Stimulated activated CD8-positive, alpha-beta memory T cell treated with anti-CD3 and anti-CD28 coated beads, Interleukin-12 subunit alpha, Interleukin-12 subunit beta, amount 100 ng/mL, for 4 hours (primary cell): ENCODE measurements around the gene CDX1.

Source experiments
- DNase-seq: peaks from one replicate; pipeline ENCODE4 v3.0.0-alpha.2; 2020; ENCODE audit warnings: low read depth

CDX1 gene

GRCh38 chr5:150146862-150147601 lies 19.5 kb upstream of the CDX1 start:
- DNase-seq: no peak

DNA sequence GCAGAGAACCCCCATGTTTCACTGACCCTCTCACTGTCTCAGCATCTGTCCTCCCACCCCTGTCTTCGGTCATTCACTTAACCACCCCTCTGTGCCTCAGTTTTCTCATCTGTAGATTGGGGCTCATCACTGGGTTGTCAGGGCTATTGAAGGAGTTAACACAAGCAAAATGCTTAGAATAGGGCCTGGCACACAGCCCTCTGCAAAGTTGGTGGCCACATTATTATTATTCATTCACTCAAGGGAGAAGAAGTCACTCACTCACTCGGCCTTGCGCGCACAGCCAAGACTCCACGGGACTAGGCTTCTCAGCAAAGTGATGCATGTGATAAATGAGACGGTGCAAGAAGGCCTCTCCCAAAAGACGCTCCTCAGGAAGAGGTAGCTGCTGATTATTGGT lies 18.9 kb upstream of the CDX1 start:
- no peak for DNase-seq

GRCh38 chr5:150148117-150148927 lies 18.3 kb upstream of the CDX1 start:
- no peak for DNase-seq

GRCh38 chr5:150149618-150150017 lies 17.0 kb upstream of the CDX1 start:
- no peak for DNase-seq

GRCh38 chr5:150152636-150153462 lies 13.7 kb upstream of the CDX1 start:
- no peak for DNase-seq

GRCh38 chr5:150153483-150153882 lies 13.1 kb upstream of the CDX1 start:
- no peak for DNase-seq

DNA sequence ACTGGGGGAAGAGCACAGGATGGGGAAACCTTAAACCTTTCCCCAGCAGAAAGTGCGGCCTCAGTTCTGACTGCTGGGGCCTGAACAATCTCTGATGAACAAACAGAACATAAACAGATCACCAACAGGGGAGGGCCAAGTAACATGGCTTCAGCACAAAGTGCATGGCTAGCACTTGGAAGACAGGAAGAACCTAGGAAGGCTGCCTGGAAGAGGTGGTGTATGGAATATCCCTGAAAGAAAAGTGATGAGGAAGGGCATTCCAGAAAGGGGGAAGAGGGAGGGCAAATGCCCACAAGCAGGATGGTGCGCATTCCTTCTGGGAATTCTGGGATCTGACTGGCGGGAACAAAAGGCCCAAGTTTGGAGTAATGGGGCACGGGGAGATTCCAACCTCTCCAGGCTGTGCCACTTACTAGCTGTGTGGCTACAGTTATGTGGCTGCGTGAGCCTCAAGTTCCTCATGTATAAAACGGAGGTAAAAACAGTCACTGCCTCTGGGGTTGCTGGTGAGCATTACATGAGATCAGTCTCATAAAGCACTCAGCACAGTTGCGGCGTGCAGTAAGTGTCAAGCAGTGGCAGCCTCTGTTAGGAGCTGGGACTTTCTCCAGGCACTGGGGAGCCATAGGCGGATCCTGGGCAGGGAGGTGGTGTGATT lies 12.5 kb upstream of the CDX1 start:
- no peak for DNase-seq

DNA sequence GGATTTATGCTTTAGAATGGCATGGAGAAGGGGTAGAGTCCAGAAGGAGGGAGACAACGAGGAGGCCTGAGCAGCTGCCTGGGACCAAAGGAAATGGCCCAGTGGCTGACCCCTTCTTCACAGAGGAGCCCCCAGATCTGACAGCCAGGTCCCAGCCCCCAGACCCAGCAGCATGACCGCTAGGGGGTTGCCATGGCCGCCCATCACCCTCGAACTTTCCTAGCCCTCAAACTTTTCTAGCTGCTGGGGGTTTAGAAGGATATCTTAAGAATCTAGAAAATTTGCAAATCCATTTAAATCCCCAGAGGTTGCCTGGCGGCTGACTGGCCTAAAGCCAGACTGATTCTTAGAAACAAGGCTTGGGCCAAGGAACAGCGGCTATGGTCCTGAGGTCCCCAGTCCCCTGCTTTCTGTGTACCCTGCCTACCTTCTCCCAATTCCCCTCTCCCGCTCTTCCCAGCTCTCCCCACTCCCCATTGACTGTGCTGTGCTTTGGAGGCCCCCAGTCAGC lies 11.9 kb upstream of the CDX1 start:
- DNase-seq: no peak

GRCh38 chr5:150155258-150156026 lies 11.1 kb upstream of the CDX1 start, which contains the start of gene PDGFRB:
Gene PDGFRB, minus strand, starts transcription at chr5:150155845. Its CDS starts 18,798 bp downstream, at chr5:150137047.
- peak; percentile 35 for DNase-seq

DNA sequence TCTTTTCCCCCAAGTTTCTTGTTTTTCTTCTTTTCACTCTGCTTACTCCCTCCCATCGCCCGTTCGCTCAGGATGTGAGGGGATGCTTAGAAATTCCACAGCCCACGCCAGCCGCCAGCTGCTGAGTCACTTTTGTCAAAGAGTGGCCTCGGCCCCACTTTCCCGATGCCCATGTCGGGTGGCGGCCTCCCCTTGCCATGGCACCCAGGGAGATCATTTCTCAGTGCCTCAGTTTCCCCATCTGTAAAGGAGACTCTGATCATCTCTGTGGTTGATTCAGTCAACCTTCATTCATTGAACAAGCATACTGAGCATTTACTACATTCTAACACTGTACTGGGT lies 10.6 kb upstream of the CDX1 start:
- no peak for DNase-seq

DNA sequence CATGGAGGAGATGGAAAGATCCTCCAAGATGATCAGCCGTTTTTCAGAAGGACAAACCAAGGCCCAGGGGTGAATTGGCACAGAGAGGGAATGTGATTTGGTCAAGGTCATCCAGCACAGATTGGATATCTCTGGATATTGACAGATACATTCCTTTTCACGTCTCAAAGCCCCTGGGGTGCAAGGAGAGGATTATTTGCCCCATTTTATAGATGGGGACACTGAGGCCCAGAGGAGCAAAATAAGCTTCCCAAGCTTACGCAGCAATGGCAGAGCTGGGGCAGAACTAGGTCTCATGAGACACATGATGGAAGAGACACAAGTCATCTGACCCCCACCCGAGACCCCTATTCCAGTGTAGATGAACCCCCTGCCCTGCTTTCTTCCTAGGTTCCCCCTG lies 10.0 kb upstream of the CDX1 start:
- no peak for DNase-seq

DNA sequence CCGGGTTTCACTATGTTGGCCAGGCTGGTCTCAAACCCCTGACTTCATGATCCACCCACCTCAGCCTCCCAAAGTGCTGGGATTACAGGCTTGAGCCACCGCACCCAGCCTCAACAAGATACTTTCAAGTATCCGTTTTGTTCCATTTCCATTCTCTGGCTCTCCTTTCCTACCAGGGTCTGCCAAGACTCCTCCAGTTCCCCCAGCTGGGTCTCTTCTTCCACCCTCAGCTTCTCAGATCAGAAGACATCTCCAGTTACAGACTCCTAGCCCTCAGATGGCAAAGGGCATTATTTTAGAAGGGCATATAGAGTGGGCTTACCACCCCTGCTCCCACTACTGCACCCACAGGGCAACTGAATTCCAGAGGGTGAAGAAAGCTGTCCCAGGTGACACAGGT lies 9.4 kb upstream of the CDX1 start:
- DNase-seq: no peak

GRCh38 chr5:150158170-150158949 lies 8.2 kb upstream of the CDX1 start:
- DNase-seq: no peak

GRCh38 chr5:150159031-150159430 lies 7.5 kb upstream of the CDX1 start:
- no peak for DNase-seq

- no peak for DNase-seq
Observed at GRCh38 chr5:150159741-150160179, 6.8 kb upstream of the CDX1 start.

GRCh38 chr5:150160448-150161081 lies 6.0 kb upstream of the CDX1 start:
- DNase-seq: no peak

GRCh38 chr5:150161242-150162141 lies 5.1 kb upstream of the CDX1 start:
- peak; percentile 43 for DNase-seq

DNA sequence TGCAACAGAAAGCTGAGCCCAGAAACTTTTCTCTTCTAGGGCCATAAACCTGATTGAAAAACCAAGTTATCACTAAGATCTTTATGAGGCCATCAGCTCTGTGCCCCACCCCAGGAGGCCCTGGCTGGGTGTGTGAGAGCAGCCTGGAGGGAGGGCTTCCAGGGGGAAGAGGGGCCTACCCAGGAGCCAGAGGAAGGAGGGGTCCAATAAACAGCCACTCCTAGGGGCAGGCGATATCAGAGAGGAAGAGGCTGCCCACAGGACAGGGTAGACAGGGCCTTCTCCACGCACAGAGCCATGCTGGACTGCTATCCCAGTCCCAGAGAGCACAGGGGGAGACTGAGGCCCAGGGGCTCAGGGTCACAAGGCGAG lies 4.5 kb upstream of the CDX1 start:
- no peak for DNase-seq

DNA sequence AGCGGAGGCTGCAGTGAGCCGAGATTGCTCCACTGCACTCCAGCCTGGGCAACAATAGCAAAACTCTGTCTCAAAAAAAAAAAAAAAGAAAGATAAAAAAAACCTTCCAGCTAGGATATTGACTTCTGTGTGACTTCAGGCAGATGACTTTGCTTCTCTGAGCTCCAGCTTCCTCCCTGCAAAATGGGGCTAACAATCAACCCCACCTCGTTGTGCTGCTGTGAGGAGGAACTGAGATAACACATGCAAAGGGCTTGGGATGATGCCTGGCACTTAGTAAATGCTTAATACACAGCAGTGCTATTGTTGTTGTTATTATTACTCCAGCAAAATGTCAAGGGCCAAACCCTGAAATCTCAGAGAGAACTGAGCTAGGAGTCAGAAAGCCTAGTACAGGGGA lies 3.5 kb upstream of the CDX1 start:
- DNase-seq: no peak
